D721Med (cell line): Measurements from ENCODE around the gene PAXIP1.
A peak's percentile ranks its signal among the peaks of the same experiment; 100 is the strongest.

Experiments used
- DNase-seq: peaks from one replicate; pipeline ENCODE4 v3.0.0; 2011; ENCODE audit warnings: low spot score; ENCODE audit not compliant: insufficient read length
- FAIRE-seq: peaks from 2 replicates; lab custom pipeline; 2011; peaks lifted over from hg19 to GRCh38; lab: Jason Lieb, UNC
- TF ChIP-seq, protein P1 (sequence below): IDR thresholded peaks from 2 replicates; pipeline ENCODE4 v1.5.1; 2012; ENCODE audit warnings: mild to moderate bottlenecking, control low read depth; ENCODE audit not compliant: insufficient read depth; ENCODE audit errors: missing control alignments

Gene PAXIP1

DNA sequence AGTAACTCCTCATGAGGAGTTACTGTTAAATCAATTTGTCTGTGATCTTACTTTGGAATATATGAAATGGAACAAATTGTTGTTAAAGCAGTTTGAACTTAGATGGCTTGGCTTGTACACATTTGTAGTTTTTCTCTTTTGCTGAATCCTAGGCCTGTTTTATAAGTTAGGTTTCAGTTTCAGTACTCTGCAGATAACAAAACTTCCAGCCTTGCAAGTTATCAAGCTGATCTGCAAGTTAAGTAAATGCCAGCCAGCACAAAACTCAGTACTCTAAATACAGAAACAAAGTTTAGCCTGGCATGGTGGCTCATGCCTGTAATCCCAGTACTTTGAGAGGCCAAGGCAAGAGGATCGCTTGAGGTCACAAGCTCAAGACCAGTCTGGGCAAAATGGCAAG, 25.0 kb upstream of the PAXIP1 start:
- FAIRE-seq (no peak), DNase-seq (no peak)
- TF ChIP-seq, protein P1, sequence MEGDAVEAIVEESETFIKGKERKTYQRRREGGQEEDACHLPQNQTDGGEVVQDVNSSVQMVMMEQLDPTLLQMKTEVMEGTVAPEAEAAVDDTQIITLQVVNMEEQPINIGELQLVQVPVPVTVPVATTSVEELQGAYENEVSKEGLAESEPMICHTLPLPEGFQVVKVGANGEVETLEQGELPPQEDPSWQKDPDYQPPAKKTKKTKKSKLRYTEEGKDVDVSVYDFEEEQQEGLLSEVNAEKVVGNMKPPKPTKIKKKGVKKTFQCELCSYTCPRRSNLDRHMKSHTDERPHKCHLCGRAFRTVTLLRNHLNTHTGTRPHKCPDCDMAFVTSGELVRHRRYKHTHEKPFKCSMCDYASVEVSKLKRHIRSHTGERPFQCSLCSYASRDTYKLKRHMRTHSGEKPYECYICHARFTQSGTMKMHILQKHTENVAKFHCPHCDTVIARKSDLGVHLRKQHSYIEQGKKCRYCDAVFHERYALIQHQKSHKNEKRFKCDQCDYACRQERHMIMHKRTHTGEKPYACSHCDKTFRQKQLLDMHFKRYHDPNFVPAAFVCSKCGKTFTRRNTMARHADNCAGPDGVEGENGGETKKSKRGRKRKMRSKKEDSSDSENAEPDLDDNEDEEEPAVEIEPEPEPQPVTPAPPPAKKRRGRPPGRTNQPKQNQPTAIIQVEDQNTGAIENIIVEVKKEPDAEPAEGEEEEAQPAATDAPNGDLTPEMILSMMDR, result no peak

DNA sequence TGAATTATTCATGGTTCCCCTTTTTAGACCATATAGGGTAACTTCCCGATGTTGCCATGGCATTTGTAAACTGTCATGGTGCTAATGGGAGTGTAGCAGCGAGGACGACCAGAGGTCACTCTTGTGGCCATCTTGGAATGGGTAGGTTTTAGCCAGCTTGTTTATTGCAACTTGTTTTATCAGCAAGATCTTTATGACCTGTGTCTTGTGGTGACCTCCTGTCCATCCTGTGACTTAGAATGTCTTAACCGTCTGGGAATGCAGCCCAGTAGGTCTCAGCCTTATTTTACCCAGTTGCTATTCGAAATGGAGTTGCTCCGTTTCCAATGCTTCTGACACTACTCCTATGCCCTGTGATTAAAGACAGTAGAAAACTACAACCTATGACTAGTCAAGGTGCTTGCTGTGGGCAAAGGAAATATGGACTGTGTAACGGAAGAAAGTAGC, 18.8 kb upstream of the PAXIP1 start:
- TF ChIP-seq, protein P1, result no peak
- FAIRE-seq (no peak), DNase-seq (no peak)

DNA sequence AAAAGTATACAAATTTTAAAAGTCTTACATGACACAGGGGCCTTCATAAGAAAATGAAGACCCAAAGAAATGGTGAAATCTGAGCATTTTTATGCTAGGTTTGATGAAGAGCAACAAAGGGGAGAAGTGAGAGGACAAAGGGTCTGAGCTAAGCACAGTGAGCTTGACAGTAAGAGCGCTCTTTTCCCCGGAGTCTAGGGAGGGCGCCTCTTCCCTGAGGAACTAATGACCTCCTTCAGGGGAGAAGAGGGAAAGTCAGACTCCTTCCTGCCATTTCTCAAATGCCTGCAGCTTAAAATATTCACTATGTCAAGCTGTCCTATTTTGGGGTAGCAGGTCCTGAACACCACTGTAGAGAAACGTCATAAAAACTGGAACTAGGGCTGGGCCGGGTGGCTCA, 18.1 kb upstream of the PAXIP1 start:
- TF ChIP-seq, protein P1, result no peak
- FAIRE-seq, result no peak
- no peak for DNase-seq

- TF ChIP-seq, protein P1, result no peak
- FAIRE-seq (no peak), DNase-seq (no peak)
Observed at GRCh38 chr7:155017834-155018233, 14.9 kb upstream of the PAXIP1 start.

DNA sequence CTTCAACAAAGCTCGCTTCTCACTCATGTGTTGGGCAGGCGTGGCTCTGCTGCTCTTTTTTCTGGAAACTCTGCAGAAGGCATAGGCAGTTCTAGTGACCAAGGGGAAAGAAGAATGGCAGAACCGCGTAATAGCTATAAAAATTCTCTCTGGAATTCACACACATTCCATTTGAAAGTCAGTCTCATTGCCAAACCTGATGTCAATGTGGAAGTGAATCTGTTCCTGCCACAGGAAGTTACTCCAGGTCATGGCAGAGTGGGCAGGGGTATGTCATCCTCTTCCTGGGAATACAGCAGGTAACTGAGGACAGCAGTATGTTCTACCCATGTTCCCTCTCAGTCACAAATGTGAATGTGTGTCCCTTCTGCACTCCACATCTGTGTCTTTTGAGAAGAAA, 8.2 kb upstream of the PAXIP1 start:
- FAIRE-seq (no peak), DNase-seq (no peak)
- TF ChIP-seq, protein P1, result no peak

DNA sequence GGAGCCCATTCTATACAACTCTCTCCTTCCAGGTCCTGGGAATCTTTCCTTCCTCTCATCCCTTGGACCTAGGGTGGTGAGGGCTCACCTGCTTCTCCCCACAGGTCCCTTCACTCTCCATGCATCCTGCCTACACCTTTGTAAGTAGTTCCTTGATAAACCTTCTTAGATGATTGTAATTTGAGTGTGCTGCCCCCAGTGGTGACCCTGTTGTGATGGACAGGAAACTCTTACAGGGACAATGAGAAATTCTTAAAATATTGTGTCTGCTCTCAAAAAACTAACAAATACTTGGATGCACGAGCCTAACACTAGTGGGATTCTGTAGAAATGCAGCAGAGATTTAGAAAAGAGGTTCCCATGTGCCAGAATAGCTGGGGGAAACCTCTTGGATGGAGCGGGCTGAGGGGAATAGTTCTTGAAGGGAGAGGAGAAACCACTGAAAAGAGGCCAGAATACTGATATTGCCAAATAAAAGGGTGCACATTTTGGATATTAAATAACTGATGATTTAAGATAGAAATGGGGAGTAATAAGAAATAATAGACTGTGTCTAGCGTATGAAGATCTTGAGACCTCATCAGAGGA, 6.7 kb upstream of the PAXIP1 start:
- no peak for DNase-seq
- no peak for FAIRE-seq
- TF ChIP-seq, protein P1, result peak; percentile 24

DNA sequence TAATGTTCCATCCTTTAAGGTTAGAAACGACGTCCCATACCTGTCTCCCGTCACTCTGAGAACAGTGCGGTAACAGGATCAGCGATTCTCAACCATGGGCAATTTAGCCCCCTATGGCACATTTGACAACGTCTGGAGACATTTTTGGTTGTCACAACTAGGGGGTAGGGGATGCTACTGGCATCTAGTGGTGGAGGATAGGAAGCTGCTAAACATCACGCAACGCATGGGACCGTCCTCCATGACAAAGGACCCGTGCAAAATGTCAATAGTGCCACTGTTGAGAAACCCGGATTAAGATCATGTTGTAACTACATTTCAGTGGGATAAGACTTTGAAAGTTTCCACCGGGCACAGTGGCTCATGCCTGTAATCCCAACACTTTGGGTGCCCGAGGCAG, 5.0 kb upstream of the PAXIP1 start:
- DNase-seq, result no peak
- no peak for FAIRE-seq

More for the DNA sequence above, 5.0 kb upstream of the PAXIP1 start:
- TF ChIP-seq, protein P1, result peak; percentile 48
